Measurements from ENCODE around the gene S100A9. TPM values are rescaled to one million over a fixed set of nuclear protein-coding genes. Genes with fewer than 3 reads are reported as not detected.

The S100A9 gene
- total and polyA plus RNA-seq, 2 of the 8 experiments (the other 6 are each of a cell fraction or from before 2014, with no cell fraction given), result not detected

DNA sequence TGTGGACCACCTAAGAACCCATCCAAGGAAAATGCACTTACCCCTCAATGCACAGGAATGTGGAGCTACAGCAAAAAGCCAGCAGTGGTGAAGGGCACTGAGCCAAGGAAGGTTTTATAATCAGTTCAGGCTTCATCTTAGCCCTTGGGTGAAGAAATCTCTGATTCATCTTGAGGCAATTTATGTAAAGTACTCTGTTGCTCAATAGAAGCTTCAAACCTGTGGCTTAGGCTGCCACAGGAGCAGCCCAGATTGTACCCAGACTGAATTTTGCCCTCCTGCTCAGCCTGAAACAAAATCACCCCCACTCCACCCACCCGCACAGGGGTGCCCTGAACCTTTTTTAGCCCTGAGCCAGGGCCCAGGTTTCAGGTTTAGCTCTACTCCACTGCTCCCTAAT is 17.9 kb downstream of the S100A9 start, which contains the start of gene S100A12:
Gene S100A12, minus strand, starts transcription at position 111 of the 400 bp plus-strand sequence. CDS start 1,029 bp downstream, outside the sequence.
- no peak for FAIRE-seq
- no peak within 1 kb of the TSS for H3K27ac ChIP-seq (ENCODE audit: low read depth, low read length)
- H4K8ac ChIP-seq (ENCODE audit: extremely low read depth, insufficient read depth, low read length), result no peak within 1 kb of the TSS
- H3K4me2 ChIP-seq (ENCODE audit: insufficient read depth in 1 of 2, low read depth in 2 of 2, low read length in 2 of 2), result no peak within 1 kb of the TSS
- H2BK5ac ChIP-seq (ENCODE audit: low read depth, low read length), result no peak within 1 kb of the TSS
- H2BK12ac ChIP-seq (ENCODE audit: low read depth, low read length), result no peak within 1 kb of the TSS
- H2BK20ac ChIP-seq (ENCODE audit: low read length), result no peak within 1 kb of the TSS
- no peaks in the 10 kb centered on the region; a peak in 1 of 7 replicates for H3K27me3 ChIP-seq (replicated peaks in 1 of 4; ENCODE audit: control insufficient read depth in 3 of 4, extremely low read depth in 1 of 4, insufficient read depth in 3 of 4, low read length in 3 of 4)
- no peak within 1 kb of the TSS for H3K4ac ChIP-seq (replicated peaks; ENCODE audit: insufficient read length, low read depth, low read length)
- no peaks in the 10 kb centered on the region for H3K79me2 ChIP-seq (ENCODE audit: control insufficient read depth in 1 of 2, insufficient read depth in 2 of 2, low read length in 2 of 2)
- H3K79me1 ChIP-seq (ENCODE audit: low read depth, low read length), result no peaks in the 10 kb centered on the region
- ChIA-PET CTCF (ENCODE audit: partially characterized antibody) (interaction anchor here (0.5 to 1.4 kb wide), 4 partner anchors 20 to 119 kb away, joined by 3 to 4 read pairs (median 3); no protein-coding TSS in a partner anchor), POLR2A (ENCODE audit: partially characterized antibody) (no interaction called here)
- peaks cover 0 to 4% of the 10 kb centered on the region in 2 experiments; a peak in 2 of 4 replicates for H3K9me3 ChIP-seq (ENCODE audit: insufficient read depth in 2 of 2, low read depth in 1 of 2, low read length in 1 of 2)
- H2AFZ ChIP-seq (ENCODE audit: low read length), result no peak within 1 kb of the TSS
- no peak within 1 kb of the TSS for H3K56ac ChIP-seq (replicated peaks; ENCODE audit: insufficient read length, low read depth, low read length)
- H2AK5ac ChIP-seq (ENCODE audit: low read depth, low read length), result no peak within 1 kb of the TSS
- H4K91ac ChIP-seq (replicated peaks; ENCODE audit: insufficient read length, low read length), result no peak within 1 kb of the TSS
- H4K20me1 ChIP-seq (replicated peaks in 1 of 2; ENCODE audit: control insufficient read depth in 1 of 2, insufficient read depth in 2 of 2, low read length in 2 of 2), result no peaks in the 10 kb centered on the region
- H2BK120ac ChIP-seq (replicated peaks; ENCODE audit: low read depth, low read length), result no peak within 1 kb of the TSS
- H2BK15ac ChIP-seq (ENCODE audit: low read length), result no peak within 1 kb of the TSS
- H3K9ac ChIP-seq (replicated peaks in 1 of 4; ENCODE audit: extremely low read depth in 1 of 4, low read depth in 3 of 4, low read length in 3 of 4), result no peak within 1 kb of the TSS
- no peak within 1 kb of the TSS for H3K18ac ChIP-seq (ENCODE audit: extremely low read depth, low read length)
- H3K14ac ChIP-seq (ENCODE audit: insufficient read length), result no peak within 1 kb of the TSS
- no peaks in the 10 kb centered on the region for H3K4me1 ChIP-seq (replicated peaks in 1 of 4; ENCODE audit: control insufficient read depth in 3 of 4, insufficient read depth in 4 of 4, low read length in 3 of 4)
- H3K23ac ChIP-seq (ENCODE audit: insufficient read length), result no peak within 1 kb of the TSS
- WGBS, 2 experiments (ENCODE audit: extremely low coverage in 1 of 2, insufficient coverage in 1 of 2, insufficient read length in 1 of 2, insufficient replicate concordance in 2 of 2, low coverage in 1 of 2, low lambda C conversion rate in 2 of 2, missing lambda C conversion rate in 1 of 2), result 93% methylated on average over 1 of the region's 1 CpG; no CpG with 5 or more reads in 1 of the 2 experiments
- no peak within 1 kb of the TSS for H3K4me3 ChIP-seq (ENCODE audit: extremely low read depth in 1 of 4, insufficient read depth in 2 of 4, low read depth in 3 of 4, low read length in 4 of 4)
- no peak for DNase-seq (ENCODE audit: low read depth in 1 of 2, low spot score in 2 of 2)
- H3K36me3 ChIP-seq (ENCODE audit: control insufficient read depth in 2 of 4, insufficient read depth in 4 of 4, low read length in 3 of 4), result no peaks in the 10 kb centered on the region
- no peaks in the 10 kb centered on the region for H3K23me2 ChIP-seq (ENCODE audit: low read depth, low read length)
- H4K5ac ChIP-seq (ENCODE audit: insufficient read length, low read depth, low read length), result no peak within 1 kb of the TSS
- TF ChIP-seq CREB1 (IDR thresholded peaks at IDR 0.05) (no peak), CTBP2 (IDR thresholded peaks at IDR 0.05; ENCODE audit: borderline replicate concordance, insufficient read depth, insufficient read length, low read length) (no peak), POLR2A (IDR thresholded peaks at IDR 0.05; ENCODE audit: control extremely low read depth in 1 of 2, low read depth in 2 of 2, low read length in 2 of 2) (no peak), CHD1 (IDR thresholded peaks at IDR 0.05; ENCODE audit: low read depth, low read length) (no peak), RNF2 (IDR thresholded peaks at IDR 0.05; ENCODE audit: borderline replicate concordance, low read depth, low read length, missing control alignments, poor library complexity, severe bottlenecking) (no peak), SUZ12 (IDR thresholded peaks at IDR 0.05; ENCODE audit: low read length) (no peak), SIX5 (IDR thresholded peaks at IDR 0.05; ENCODE audit: low read depth, low read length) (no peak), ZNF274 (IDR thresholded peaks at IDR 0.05; ENCODE audit: borderline replicate concordance, extremely low read depth, low read length) (no peak), JUN (IDR thresholded peaks at IDR 0.05; ENCODE audit: low read depth, low read length) (no peak), POLR2AphosphoS5 (IDR thresholded peaks at IDR 0.05; ENCODE audit: low read depth, low read length) (no peak), NANOG (IDR thresholded peaks at IDR 0.05; ENCODE audit: insufficient read depth, low read depth, low read length, poor library complexity, severe bottlenecking) (no peak), E2F6 (IDR thresholded peaks at IDR 0.05) (no peak)
- TF ChIP-seq, protein P1, sequence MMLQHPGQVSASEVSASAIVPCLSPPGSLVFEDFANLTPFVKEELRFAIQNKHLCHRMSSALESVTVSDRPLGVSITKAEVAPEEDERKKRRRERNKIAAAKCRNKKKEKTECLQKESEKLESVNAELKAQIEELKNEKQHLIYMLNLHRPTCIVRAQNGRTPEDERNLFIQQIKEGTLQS (IDR thresholded peaks at IDR 0.05; ENCODE audit: insufficient read depth, low read depth, low read length), result no peak
